ENCODE measurements around the gene OPRM1.

DNA sequence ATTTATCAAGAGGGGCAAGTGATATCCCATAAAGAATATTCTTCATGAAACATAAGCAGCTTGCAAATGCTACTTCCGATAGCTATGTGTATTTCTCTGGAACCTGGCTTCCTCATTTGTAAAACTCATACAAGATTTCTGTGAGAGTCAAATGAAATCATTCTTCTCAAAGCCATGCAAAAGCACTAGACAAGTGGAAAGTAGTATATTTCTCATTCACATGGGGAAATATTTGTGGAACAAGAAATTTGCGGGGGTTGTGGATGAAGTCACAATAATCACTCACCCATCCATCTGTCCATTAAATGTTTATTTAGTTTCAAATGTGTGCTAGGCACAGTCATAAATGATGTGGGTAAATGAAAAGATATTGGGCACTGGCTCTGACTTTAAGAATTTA is 167.1 kb downstream of the OPRM1 start:
- TF ChIP-seq CTCF (IDR thresholded peaks at IDR 0.05) (no peak), EP300 (IDR thresholded peaks at IDR 0.05) (no peak), POLR2A (IDR thresholded peaks at IDR 0.05) (no peak)

Measured in ovary (tissue), 3 donors.